PC-9 (cell line): ENCODE results near the gene CACNA1D. TPM values are rescaled to one million over a fixed set of nuclear protein-coding genes. Genes with fewer than 3 reads are reported as not detected.

Experiments
- BruUV-seq: library from RNA; stranded (reverse); fragments of 400-500 nt; replicated peaks from 2 replicates; lab custom pipeline; 2021; lab: Mats Ljungman, UMichigan
- CTCF ChIA-PET: fragments of 300-600 bp; sonication (Branson Sonifier 250); formaldehyde crosslinking; loops from one replicate; lab custom pipeline; 2022; ENCODE audit warnings: antibody characterized with exemption; lab: Charles Lee
- POLR2A ChIA-PET: fragments of 300-600 bp; sonication (Branson Sonifier 250); formaldehyde crosslinking; loops from one replicate; lab custom pipeline; 2022; ENCODE audit warnings: antibody characterized with exemption; ENCODE audit not compliant: unreplicated experiment; lab: Charles Lee
- DNase-seq, 2 experiments: peaks; one replicate each; pipeline versions ENCODE4 v3.0.0 to v3.0.0-alpha.2; 2015 to 2022; ENCODE audit warnings: mixed read lengths in 1 of 2
- H2AFZ ChIP-seq: fragments of 200-600 bp; sonication (generic); 2 replicates; pipeline ENCODE4 v1.8.1; 2017; ENCODE audit warnings: antibody characterized with exemption
- H3F3A ChIP-seq: fragments of 200-600 bp; sonication (generic); 2 replicates; pipeline ENCODE4 v1.8.1; 2017; ENCODE audit warnings: antibody characterized with exemption, mild to moderate bottlenecking, low read depth; ENCODE audit not compliant: insufficient read depth
- H3K27ac ChIP-seq: fragments of 200-600 bp; sonication (generic); 2 replicates; pipeline ENCODE4 v1.6.1; 2016; ENCODE audit warnings: mixed run types
- H3K27me3 ChIP-seq: fragments of 200-600 bp; sonication (generic); 2 replicates; pipeline ENCODE4 v1.6.1; 2016; ENCODE audit warnings: low read depth, mixed run types; ENCODE audit not compliant: insufficient read depth
- H3K36me3 ChIP-seq: fragments of 200-600 bp; sonication (generic); 2 replicates; pipeline ENCODE4 v1.6.1; 2016; ENCODE audit warnings: low read depth, mixed run types
- H3K4me1 ChIP-seq: fragments of 200-600 bp; sonication (generic); replicated peaks from 2 replicates; pipeline ENCODE4 v1.6.1; 2016; ENCODE audit warnings: mixed run types; ENCODE audit not compliant: insufficient read depth
- H3K4me2 ChIP-seq: fragments of 200-600 bp; sonication (generic); 2 replicates; pipeline ENCODE4 v1.6.1; 2017; ENCODE audit warnings: mixed run types
- H3K4me3 ChIP-seq: fragments of 200-600 bp; sonication (generic); 2 replicates; pipeline ENCODE4 v1.6.1; 2016; ENCODE audit warnings: mixed run types
- H3K79me2 ChIP-seq: fragments of 200-600 bp; sonication (generic); 2 replicates; pipeline ENCODE4 v1.6.1; 2017; ENCODE audit warnings: low read depth, mixed run types
- H3K9me2 ChIP-seq: fragments of 200-600 bp; sonication (generic); 2 replicates; pipeline ENCODE4 v1.8.1; 2017; ENCODE audit warnings: mild to moderate bottlenecking; ENCODE audit not compliant: insufficient read depth
- H3K9me3 ChIP-seq: fragments of 200-600 bp; sonication (generic); 2 replicates; pipeline ENCODE4 v1.8.1; 2016; ENCODE audit warnings: low read depth; ENCODE audit not compliant: insufficient read depth
- H4K20me1 ChIP-seq: fragments of 200-600 bp; sonication (generic); 2 replicates; pipeline ENCODE4 v1.8.1; 2017; ENCODE audit not compliant: insufficient read depth
- EZH2 ChIP-seq: fragments of 200-600 bp; sonication (generic); IDR thresholded peaks from 2 replicates; pipeline ENCODE4 v1.8.0; 2017; ENCODE audit warnings: antibody characterized with exemption, low read depth
- intact Hi-C: fragments of 100-400 bp; cut with micrococcal nuclease; formaldehyde crosslinking; loops from one replicate; pipeline ENCODE4 v1.10.0; 2022; ENCODE audit not compliant: unreplicated experiment
- total RNA-seq: library from RNA; stranded (reverse); gene quantifications from 2 replicates; pipeline ENCODE4 v1.2.3, GENCODE V29; 2021
- TF ChIP-seq, protein P1 (sequence below): fragments of 200-600 bp; sonication (generic); conservative IDR thresholded peaks from 2 replicates; pipeline ENCODE4 v1.6.1; 2017; ENCODE audit warnings: mixed run types, antibody characterized with exemption, mild to moderate bottlenecking, moderate library complexity

CACNA1D gene
- total RNA-seq, 1 experiment from 2014 or later: not detected

DNA sequence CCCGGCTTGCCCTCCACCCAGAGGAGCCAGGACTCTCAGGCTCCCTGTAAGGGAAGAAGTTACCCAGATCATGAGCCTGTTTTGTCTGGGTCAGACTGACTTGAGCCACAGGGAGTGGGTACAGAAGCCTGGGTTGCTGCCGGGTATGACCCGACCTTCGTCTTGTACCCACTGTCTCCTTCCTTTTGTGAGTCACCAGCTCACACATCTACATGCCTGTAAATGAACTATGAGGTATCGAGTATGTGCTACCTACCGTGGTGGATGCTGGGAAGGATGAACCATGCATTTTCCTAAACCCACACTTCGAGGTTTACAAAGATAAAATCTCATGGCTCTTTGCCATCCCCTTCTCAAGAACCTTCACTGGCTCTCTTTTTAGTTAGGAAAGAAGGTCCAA is 56.9 kb downstream of the CACNA1D start:
- H3K4me2 ChIP-seq: no peak overlapping the region
- intact Hi-C loops: no loop called here

DNA sequence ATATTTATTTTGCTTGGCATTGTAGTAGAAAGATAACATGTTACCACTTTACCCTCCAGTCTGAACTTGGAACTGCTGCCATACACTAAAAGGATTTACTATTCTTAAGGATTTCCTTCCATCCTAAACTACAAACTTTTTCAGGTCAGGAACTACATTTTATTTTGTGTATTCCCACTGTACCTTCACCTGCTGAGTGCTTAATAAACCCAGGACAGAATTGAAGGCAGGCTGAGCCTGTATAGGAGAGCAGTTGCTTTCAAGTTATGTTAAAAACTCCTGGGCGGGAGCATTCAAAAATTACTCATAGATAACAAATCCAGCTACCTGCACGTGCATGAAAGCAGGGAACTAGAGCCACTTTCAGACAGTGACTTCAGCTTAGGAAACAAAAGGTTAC is 58.3 kb downstream of the CACNA1D start:
- no peaks in the 10 kb centered on the region for H3K36me3 ChIP-seq
- no peaks in the 10 kb centered on the region for H3K9me2 ChIP-seq
- ChIA-PET POLR2A (no interaction called here), CTCF (no interaction called here)
- H3K27me3 ChIP-seq: peaks cover 77% of the 10 kb centered on the region
- H3K27ac ChIP-seq: no peak overlapping the region
- no TSS peak for BruUV-seq
- H2AFZ ChIP-seq: no peak overlapping the region
- H3K4me1 ChIP-seq: no peaks in the 10 kb centered on the region
- no peak for DNase-seq
- H3K79me2 ChIP-seq: no peaks in the 10 kb centered on the region
- no peak overlapping the region for H3K4me3 ChIP-seq
- intact Hi-C loops: no loop called here
- peaks cover 3% of the 10 kb centered on the region; the same call in 1 of the 2 replicates for H3K9me3 ChIP-seq
- no peaks in the 10 kb centered on the region; the same call in 1 of the 2 replicates for H4K20me1 ChIP-seq
- H3K4me2 ChIP-seq: no peak overlapping the region
- TF ChIP-seq EZH2: no peak
- TF ChIP-seq, protein P1, sequence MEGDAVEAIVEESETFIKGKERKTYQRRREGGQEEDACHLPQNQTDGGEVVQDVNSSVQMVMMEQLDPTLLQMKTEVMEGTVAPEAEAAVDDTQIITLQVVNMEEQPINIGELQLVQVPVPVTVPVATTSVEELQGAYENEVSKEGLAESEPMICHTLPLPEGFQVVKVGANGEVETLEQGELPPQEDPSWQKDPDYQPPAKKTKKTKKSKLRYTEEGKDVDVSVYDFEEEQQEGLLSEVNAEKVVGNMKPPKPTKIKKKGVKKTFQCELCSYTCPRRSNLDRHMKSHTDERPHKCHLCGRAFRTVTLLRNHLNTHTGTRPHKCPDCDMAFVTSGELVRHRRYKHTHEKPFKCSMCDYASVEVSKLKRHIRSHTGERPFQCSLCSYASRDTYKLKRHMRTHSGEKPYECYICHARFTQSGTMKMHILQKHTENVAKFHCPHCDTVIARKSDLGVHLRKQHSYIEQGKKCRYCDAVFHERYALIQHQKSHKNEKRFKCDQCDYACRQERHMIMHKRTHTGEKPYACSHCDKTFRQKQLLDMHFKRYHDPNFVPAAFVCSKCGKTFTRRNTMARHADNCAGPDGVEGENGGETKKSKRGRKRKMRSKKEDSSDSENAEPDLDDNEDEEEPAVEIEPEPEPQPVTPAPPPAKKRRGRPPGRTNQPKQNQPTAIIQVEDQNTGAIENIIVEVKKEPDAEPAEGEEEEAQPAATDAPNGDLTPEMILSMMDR: no peak
- H3F3A ChIP-seq: no peaks in the 10 kb centered on the region

More for the DNA sequence above, 56.9 kb downstream of the CACNA1D start:
- POLR2A ChIA-PET: no interaction called here
- CTCF ChIA-PET: no interaction called here
- Histone ChIP-seq H3K27ac (no peak overlapping the region), H3K4me3 (no peak overlapping the region), H2AFZ (no peak overlapping the region), H3K9me2 (no peaks in the 10 kb centered on the region), H3K27me3 (peaks cover 75% of the 10 kb centered on the region), H3K9me3 (no peaks in the 10 kb centered on the region), H3F3A (no peaks in the 10 kb centered on the region), H3K4me1 (no peaks in the 10 kb centered on the region), H3K36me3 (no peaks in the 10 kb centered on the region), H3K79me2 (no peaks in the 10 kb centered on the region), H4K20me1 (no peaks in the 10 kb centered on the region; the same call in 1 of the 2 replicates)
- BruUV-seq: no TSS peak
- no peak for DNase-seq
- TF ChIP-seq EZH2: no peak

DNA sequence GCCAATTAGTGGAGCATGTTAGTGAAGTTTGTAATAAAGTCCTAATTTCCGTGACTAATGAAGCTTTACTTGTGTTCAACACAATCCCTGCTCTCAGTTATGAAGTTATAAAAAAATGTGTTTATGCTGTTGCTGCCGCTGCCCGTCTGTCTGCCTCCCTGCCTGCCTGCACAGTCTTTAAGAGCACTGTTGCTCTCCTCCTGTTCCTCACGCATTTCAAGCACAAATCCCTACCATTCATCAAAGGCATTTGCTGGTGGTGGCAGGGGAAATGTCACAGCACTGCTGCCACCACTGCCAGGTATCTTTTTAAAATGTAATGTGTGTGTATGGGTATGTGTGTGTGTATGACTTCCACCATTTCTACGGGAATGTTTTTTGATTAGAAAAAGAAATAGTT is 58.8 kb downstream of the CACNA1D start:
- no TSS peak for BruUV-seq

More for the DNA sequence above, 58.8 kb downstream of the CACNA1D start:
- no peak for TF ChIP-seq EZH2
- TF ChIP-seq, protein P1: no peak
- H3K9me3 ChIP-seq: peaks cover 3% of the 10 kb centered on the region; the same call in 1 of the 2 replicates
- no peaks in the 10 kb centered on the region for H3K79me2 ChIP-seq
- H3K4me3 ChIP-seq: no peak overlapping the region
- POLR2A ChIA-PET: no interaction called here
- no peaks in the 10 kb centered on the region; the same call in 1 of the 2 replicates for H4K20me1 ChIP-seq
- H3K27ac ChIP-seq: no peak overlapping the region
- H3K36me3 ChIP-seq: no peaks in the 10 kb centered on the region
- H3K4me1 ChIP-seq: no peaks in the 10 kb centered on the region
- no peak overlapping the region for H2AFZ ChIP-seq
- intact Hi-C loops: no loop called here
- H3F3A ChIP-seq: no peaks in the 10 kb centered on the region
- no peaks in the 10 kb centered on the region for H3K9me2 ChIP-seq
- CTCF ChIA-PET: no interaction called here
- no peak for DNase-seq
- peaks cover 76% of the 10 kb centered on the region for H3K27me3 ChIP-seq
- H3K4me2 ChIP-seq: no peak overlapping the region
